22Rv1 (cell line): ENCODE data around the gene SPA17.

ENCODE experiments used
- H3K27ac ChIP-seq: fragments of 450-650 bp; 2 replicates; pipeline ENCODE4 v1.5.1; 2017
- ZFX ChIP-seq: fragments of 450-650 bp; IDR thresholded peaks from 2 replicates; pipeline ENCODE4 v1.6.1; 2017; ENCODE audit warnings: antibody characterized with exemption, borderline replicate concordance
- TF ChIP-seq, protein P1 (sequence below): fragments of 450-650 bp; IDR thresholded peaks from 2 replicates; pipeline ENCODE4 v1.5.1; 2017; ENCODE audit warnings: mild to moderate bottlenecking

Gene SPA17

DNA sequence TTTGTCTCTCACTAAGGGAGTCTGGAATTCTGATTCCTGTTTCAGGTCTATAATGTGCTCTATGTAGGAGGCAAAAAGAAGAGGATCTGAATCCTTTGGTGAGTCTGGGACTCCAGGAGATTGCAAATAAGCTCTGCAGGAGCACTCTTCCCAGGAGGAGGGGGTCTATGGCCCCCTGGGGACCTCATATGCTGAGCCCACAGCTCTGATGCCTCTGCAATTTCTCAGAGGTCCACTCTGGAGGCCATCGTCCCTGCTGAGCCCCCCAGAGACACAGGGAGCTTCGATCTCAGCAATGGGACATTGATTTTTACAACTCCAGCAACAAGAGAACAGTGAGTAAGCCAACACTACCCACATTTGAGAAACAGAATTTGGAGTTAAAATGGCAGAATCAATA is 45.8 kb downstream of the SPA17 start:
- H3K27ac ChIP-seq, result no peak overlapping the region
- TF ChIP-seq, protein P1, sequence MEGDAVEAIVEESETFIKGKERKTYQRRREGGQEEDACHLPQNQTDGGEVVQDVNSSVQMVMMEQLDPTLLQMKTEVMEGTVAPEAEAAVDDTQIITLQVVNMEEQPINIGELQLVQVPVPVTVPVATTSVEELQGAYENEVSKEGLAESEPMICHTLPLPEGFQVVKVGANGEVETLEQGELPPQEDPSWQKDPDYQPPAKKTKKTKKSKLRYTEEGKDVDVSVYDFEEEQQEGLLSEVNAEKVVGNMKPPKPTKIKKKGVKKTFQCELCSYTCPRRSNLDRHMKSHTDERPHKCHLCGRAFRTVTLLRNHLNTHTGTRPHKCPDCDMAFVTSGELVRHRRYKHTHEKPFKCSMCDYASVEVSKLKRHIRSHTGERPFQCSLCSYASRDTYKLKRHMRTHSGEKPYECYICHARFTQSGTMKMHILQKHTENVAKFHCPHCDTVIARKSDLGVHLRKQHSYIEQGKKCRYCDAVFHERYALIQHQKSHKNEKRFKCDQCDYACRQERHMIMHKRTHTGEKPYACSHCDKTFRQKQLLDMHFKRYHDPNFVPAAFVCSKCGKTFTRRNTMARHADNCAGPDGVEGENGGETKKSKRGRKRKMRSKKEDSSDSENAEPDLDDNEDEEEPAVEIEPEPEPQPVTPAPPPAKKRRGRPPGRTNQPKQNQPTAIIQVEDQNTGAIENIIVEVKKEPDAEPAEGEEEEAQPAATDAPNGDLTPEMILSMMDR, result no peak
- no peak for TF ChIP-seq ZFX

DNA sequence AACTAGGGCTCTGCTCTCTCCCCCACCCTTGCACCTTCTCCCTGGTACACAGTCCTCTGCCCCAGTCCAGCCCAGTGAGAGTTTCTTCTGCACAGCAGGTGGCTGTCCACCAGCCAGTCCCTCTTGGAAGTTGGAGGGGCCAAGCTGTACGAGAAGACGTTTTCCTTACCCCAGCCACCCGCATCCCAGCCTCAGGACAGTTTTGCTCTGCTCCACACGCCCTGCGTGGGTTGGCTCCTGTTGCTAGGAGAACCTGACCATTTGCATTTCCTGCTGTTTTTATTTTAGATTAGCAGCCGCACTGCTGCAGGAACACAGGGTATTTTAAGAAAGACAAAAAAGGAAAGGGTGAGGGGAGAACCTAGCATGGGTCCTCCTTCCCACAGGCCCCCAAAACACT is 48.5 kb downstream of the SPA17 start:
- H3K27ac ChIP-seq, result no peak overlapping the region
- TF ChIP-seq ZFX, result no peak
- TF ChIP-seq, protein P1, result no peak

DNA sequence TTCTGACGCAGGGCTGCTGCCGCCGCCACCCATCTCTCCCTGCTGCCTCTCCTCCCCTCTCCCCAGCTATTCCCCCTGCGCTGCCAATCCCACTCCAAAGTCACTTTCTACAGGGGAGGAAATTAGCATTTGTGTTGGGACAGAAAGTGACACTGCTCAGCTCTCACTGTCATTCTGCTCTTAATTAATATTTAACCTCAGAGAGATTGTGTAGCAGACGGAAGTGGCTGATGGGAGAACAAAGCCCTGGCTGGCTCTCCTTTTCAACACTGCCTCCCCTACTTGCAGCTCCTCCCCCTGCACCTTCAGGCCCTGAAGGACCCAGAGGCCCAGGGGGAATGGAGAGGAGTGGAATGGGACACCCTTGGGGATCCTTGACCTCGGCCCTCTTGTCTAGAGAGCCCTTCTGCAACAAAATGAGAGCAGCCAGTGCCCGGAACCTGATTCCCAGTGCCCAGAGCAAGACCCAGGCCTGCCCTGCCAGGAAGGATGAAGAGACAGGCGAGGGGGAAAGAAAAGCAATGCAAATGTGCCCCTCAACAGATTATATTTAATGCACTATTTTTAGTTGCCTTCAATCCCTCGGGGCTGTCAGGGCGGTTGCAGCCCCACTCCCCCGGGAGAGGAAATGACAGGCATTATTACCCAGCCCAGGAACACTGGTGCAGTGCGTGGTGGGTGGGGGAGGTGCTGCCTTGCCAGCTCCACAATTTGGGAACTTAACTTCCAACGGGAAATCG is 51.4 kb downstream of the SPA17 start:
- H3K27ac ChIP-seq, result peak overlapping the region; percentile 88
- TF ChIP-seq, protein P1, result no peak
- no peak for TF ChIP-seq ZFX

DNA sequence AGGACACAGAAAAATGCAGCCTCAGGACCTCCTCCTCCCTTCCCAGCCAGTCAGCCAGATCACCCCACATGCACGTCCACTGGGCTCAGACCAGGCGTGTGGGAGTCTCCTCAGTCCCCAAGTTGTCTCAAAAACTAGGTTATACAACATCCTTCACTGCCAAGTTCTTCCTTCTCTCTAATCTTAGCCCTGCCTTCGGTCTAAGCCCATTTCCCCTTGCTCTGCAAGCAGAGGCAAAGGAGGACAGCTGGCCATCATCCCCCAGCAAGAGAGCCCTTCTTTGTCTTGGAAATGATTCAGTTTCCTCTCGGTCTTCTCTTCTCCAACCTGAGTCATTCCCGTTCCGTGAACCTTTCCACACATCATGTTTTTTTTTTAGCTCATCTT is 52.0 kb downstream of the SPA17 start:
- peak overlapping the region; percentile 88 for H3K27ac ChIP-seq

DNA sequence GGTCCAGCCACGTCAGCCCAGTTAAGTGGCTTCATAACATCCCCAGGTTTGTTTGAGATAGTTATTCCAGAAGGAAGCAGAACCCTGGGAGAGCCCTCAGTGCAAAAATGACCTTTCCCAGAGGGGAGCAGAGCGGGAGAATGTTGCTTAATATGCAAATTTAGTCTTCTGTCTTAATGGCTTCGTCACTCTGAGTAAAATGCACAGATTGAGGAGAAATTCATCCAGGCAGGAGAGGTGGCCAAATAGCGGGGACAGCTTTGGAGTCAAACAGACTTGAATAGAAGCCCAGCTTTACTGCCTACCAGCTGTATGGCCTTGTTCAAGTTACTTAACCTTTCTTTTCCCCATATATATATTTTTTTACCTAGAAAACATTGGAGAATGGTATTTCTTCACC is 53.8 kb downstream of the SPA17 start:
- TF ChIP-seq ZFX, result no peak
- TF ChIP-seq, protein P1, result no peak
- H3K27ac ChIP-seq, result no peak overlapping the region

More for the DNA sequence above, 52.0 kb downstream of the SPA17 start:
- TF ChIP-seq, protein P1, result no peak
- no peak for TF ChIP-seq ZFX

DNA sequence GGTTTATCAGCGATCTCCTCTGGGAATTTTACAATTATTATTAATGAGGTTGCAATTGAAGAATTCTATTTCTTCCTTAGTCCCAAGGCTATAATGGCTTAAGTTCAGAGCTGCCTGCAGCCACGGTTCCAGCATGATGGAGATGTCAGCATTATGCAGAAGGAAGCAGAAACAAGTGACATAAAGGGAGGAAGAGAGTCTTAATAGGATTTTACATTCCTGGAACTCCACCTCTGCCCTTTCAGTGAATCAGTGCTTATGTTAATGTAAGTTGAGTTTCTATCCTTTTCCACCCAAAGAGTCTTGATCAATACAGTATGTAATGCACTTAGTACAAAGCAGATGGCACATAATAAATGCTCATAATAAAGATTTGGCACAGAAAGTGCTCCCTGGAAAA is 54.4 kb downstream of the SPA17 start:
- H3K27ac ChIP-seq, result no peak overlapping the region
- no peak for TF ChIP-seq ZFX
- TF ChIP-seq, protein P1, result no peak

DNA sequence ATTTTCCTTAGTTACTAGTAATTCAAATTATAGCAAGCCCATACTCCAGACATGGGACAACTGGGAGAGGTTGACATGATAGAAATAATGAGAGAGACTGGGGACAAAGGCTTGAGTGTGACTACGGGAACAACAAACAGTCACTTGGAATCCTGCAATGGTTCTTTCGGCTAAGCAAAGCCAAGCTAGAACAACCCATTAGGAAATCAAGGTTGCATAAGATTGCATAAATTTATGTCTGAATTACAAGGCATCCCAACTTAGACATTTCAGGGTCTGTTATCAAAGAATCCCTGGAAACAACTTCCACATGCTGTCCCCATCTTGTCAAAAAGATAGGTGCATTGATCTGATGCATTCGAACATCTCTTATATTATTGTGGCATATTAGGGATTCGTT is 55.9 kb downstream of the SPA17 start:
- TF ChIP-seq, protein P1, result no peak
- TF ChIP-seq ZFX, result no peak

More for the DNA sequence above, 55.9 kb downstream of the SPA17 start:
- no peak overlapping the region for H3K27ac ChIP-seq
